HepG2 (cell line): ENCODE measurements around the gene NOXA1. TPM values are rescaled to one million over a fixed set of nuclear protein-coding genes. Genes with fewer than 3 reads are reported as not detected.

Experiments used
- CAMTA2 ChIP-seq: sonication (generic); formaldehyde crosslinking; IDR thresholded peaks from 2 replicates; pipeline ENCODE4 v1.4.0; 2020; ENCODE audit warnings: mild to moderate bottlenecking, missing genetic modification reagents, borderline replicate concordance
- CHD2 ChIP-seq: IDR thresholded peaks from 2 replicates; pipeline ENCODE4 v1.6.1; 2011; ENCODE audit warnings: low read depth, low read length, improper control_type of control experiment
- KLF9 ChIP-seq: IDR thresholded peaks from 2 replicates; pipeline ENCODE4 v1.6.1; 2016; ENCODE audit warnings: low read depth
- MLLT10 ChIP-seq: sonication (generic); formaldehyde crosslinking; IDR thresholded peaks from 2 replicates; pipeline ENCODE4 v1.4.0; 2020; ENCODE audit warnings: missing genetic modification reagents
- MTERF4 ChIP-seq: sonication (generic); formaldehyde crosslinking; IDR thresholded peaks from 2 replicates; pipeline ENCODE4 v1.8.0; 2023; ENCODE audit warnings: mild to moderate bottlenecking, missing genetic modification reagents
- NCOA2 ChIP-seq: sonication (generic); formaldehyde crosslinking; IDR thresholded peaks from 2 replicates; pipeline ENCODE4 v1.8.0; 2022; ENCODE audit warnings: inconsistent platforms
- NR1H2 ChIP-seq: sonication (generic); formaldehyde crosslinking; IDR thresholded peaks from 2 replicates; pipeline ENCODE4 v1.8.1; 2022; ENCODE audit warnings: low read depth, missing genetic modification reagents, borderline replicate concordance
- PHF8 ChIP-seq: sonication (generic); formaldehyde crosslinking; IDR thresholded peaks from 2 replicates; pipeline ENCODE4 v1.5.0; 2020; ENCODE audit warnings: missing genetic modification reagents
- RXRA ChIP-seq: sonication (generic); formaldehyde crosslinking; IDR thresholded peaks from 2 replicates; pipeline ENCODE4 v1.5.1; 2020; ENCODE audit warnings: missing genetic modification reagents
- SALL1 ChIP-seq: sonication (generic); formaldehyde crosslinking; IDR thresholded peaks from 2 replicates; pipeline ENCODE4 v1.8.0; 2022; ENCODE audit warnings: mild to moderate bottlenecking, missing genetic modification reagents
- TEF ChIP-seq: sonication (generic); formaldehyde crosslinking; IDR thresholded peaks from 2 replicates; pipeline ENCODE4 v1.5.0; 2020; ENCODE audit warnings: missing genetic modification reagents
- TOPORS ChIP-seq: sonication (generic); formaldehyde crosslinking; IDR thresholded peaks from 2 replicates; pipeline ENCODE4 v1.8.0; 2023; ENCODE audit warnings: mild to moderate bottlenecking, missing genetic modification reagents
- XRCC5 ChIP-seq: fragments of 200-400 bp; formaldehyde crosslinking; optimal IDR thresholded peaks from 2 replicates; pipeline ENCODE3; 2017; ENCODE audit warnings: mild to moderate bottlenecking, low read length
- ZNF589 ChIP-seq: sonication (generic); formaldehyde crosslinking; conservative IDR thresholded peaks from 2 replicates; pipeline ENCODE4 v1.8.0; 2022; ENCODE audit warnings: mild to moderate bottlenecking, moderate library complexity, missing genetic modification reagents
- ZNF616 ChIP-seq: sonication (generic); formaldehyde crosslinking; IDR thresholded peaks from 2 replicates; pipeline ENCODE4 v1.5.0; 2020; ENCODE audit warnings: low read depth, mild to moderate bottlenecking, missing genetic modification reagents
- polyA plus RNA-seq, 8 experiments: library from polyadenylated mRNA; depleted of rRNA in 3 of 8; stranded (reverse) in 7 of 8; unstranded in 1 of 8; fragments of >200 nt; fragmentation: Illumina TruSeq in 4 of 8; extraction: Trizol in 4 of 8; gene quantifications; 2 replicates each; pipeline versions ENCODE4 v1.2.1 to v1.2.3, GENCODE V29; 2011 to 2016; ENCODE audit warnings: low read depth in 4 of 8, missing spikeins in 1 of 8, mixed read lengths in 1 of 8; ENCODE audit not compliant: insufficient read depth in 1 of 8
- total RNA-seq, 5 experiments: library from RNA; depleted of rRNA; stranded (reverse); fragments of >200 nt; fragmentation: Illumina TruSeq; extraction: Trizol; gene quantifications; 2 replicates each; pipeline ENCODE4 v1.2.3, GENCODE V29; 2016; ENCODE audit warnings: low read depth in 1 of 5
- TF ChIP-seq, protein P1 (sequence below): sonication (generic); formaldehyde crosslinking; IDR thresholded peaks from 2 replicates; pipeline ENCODE4 v1.4.0; 2020; ENCODE audit warnings: low read depth, mild to moderate bottlenecking, missing genetic modification reagents
- TF ChIP-seq, protein P2 (sequence below): sonication (generic); formaldehyde crosslinking; IDR thresholded peaks from 2 replicates; pipeline ENCODE4 v1.4.0; 2020; ENCODE audit warnings: missing genetic modification reagents
- TF ChIP-seq, protein P3 (sequence below): sonication (generic); formaldehyde crosslinking; IDR thresholded peaks from 2 replicates; pipeline ENCODE4 v1.5.1; 2020; ENCODE audit warnings: mild to moderate bottlenecking, missing genetic modification reagents, moderate library complexity
- TF ChIP-seq, protein P4 (sequence below): sonication (generic); IDR thresholded peaks from 2 replicates; pipeline ENCODE4 v1.6.1; 2016; ENCODE audit warnings: low read depth, borderline replicate concordance

The NOXA1 gene
- total and polyA plus RNA-seq, 2 of the 13 experiments (the other 11 are each of a cell fraction or from before 2014, with no cell fraction given) = 0.78 to 1.2 TPM

DNA sequence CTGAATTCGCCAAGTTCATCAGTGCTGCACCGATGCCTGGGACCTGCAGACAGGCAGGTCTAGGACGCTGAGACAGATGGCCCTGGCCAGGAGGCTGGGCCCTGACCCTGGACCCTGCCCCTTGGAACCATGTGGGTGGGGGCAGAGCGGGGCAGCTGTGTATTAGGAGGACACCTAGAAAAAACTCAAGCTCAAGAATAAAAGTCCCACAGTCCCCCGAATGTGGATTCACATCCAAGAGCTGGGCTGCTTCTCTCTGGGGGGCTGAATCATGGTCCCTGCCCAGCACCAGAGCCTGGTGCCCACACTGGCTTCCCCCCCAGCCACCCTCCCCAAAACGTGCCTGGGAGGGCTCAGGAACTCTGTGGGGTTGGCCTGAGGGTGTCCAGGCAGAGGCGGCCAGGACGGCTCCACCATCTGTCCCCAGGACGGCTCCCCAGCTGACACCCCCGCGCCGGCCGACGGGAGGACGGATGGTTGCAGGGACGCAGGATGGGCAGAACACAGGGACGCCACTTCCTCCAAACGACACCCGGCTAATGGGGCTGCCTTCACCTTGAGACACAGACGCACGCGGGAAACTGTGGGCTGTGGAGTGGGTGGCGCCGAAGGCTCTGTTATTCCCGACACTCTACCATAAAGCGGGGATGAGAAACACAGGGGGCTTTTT, 35.2 kb upstream of the NOXA1 start (continued):
- TF ChIP-seq, protein P1, sequence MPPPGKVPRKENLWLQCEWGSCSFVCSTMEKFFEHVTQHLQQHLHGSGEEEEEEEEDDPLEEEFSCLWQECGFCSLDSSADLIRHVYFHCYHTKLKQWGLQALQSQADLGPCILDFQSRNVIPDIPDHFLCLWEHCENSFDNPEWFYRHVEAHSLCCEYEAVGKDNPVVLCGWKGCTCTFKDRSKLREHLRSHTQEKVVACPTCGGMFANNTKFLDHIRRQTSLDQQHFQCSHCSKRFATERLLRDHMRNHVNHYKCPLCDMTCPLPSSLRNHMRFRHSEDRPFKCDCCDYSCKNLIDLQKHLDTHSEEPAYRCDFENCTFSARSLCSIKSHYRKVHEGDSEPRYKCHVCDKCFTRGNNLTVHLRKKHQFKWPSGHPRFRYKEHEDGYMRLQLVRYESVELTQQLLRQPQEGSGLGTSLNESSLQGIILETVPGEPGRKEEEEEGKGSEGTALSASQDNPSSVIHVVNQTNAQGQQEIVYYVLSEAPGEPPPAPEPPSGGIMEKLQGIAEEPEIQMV (CRISPR knock-in tag) = no peak
- TF ChIP-seq KLF9 (CRISPR knock-in tag) (no peak), CHD2 (no peak), NR1H2 (no peak), TOPORS (CRISPR knock-in tag) (no peak), PHF8 (CRISPR knock-in tag) (no peak), NCOA2 (no peak), RXRA (CRISPR knock-in tag) (peak; percentile 16; the same call in 1 of the 2 replicates), XRCC5 (no peak), SALL1 (CRISPR knock-in tag) (peak; percentile 56), ZNF589 (no peak), TEF (CRISPR knock-in tag) (no peak), CAMTA2 (CRISPR knock-in tag) (no peak), MLLT10 (no peak), ZNF616 (no peak), MTERF4 (CRISPR knock-in tag) (no peak)
- TF ChIP-seq, protein P2, sequence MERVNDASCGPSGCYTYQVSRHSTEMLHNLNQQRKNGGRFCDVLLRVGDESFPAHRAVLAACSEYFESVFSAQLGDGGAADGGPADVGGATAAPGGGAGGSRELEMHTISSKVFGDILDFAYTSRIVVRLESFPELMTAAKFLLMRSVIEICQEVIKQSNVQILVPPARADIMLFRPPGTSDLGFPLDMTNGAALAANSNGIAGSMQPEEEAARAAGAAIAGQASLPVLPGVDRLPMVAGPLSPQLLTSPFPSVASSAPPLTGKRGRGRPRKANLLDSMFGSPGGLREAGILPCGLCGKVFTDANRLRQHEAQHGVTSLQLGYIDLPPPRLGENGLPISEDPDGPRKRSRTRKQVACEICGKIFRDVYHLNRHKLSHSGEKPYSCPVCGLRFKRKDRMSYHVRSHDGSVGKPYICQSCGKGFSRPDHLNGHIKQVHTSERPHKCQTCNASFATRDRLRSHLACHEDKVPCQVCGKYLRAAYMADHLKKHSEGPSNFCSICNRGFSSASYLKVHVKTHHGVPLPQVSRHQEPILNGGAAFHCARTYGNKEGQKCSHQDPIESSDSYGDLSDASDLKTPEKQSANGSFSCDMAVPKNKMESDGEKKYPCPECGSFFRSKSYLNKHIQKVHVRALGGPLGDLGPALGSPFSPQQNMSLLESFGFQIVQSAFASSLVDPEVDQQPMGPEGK (CRISPR knock-in tag) = peak; percentile 81
- TF ChIP-seq, protein P3, sequence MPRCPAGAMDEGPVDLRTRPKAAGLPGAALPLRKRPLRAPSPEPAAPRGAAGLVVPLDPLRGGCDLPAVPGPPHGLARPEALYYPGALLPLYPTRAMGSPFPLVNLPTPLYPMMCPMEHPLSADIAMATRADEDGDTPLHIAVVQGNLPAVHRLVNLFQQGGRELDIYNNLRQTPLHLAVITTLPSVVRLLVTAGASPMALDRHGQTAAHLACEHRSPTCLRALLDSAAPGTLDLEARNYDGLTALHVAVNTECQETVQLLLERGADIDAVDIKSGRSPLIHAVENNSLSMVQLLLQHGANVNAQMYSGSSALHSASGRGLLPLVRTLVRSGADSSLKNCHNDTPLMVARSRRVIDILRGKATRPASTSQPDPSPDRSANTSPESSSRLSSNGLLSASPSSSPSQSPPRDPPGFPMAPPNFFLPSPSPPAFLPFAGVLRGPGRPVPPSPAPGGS (CRISPR knock-in tag) = no peak
- TF ChIP-seq, protein P4, sequence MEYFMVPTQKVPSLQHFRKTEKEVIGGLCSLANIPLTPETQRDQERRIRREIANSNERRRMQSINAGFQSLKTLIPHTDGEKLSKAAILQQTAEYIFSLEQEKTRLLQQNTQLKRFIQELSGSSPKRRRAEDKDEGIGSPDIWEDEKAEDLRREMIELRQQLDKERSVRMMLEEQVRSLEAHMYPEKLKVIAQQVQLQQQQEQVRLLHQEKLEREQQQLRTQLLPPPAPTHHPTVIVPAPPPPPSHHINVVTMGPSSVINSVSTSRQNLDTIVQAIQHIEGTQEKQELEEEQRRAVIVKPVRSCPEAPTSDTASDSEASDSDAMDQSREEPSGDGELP = peak; percentile 47; the same call in 1 of the 2 replicates
